RWPE2 (cell line): ENCODE results near the gene UVRAG.
A peak's percentile ranks its signal among the peaks of the same experiment; 100 is the strongest.

Source experiments
- ATAC-seq: fragments of 200-7000 bp; cut with Tn5 transposase; 3 replicates; pipeline ENCODE4 v1.9.1; 2021; ENCODE audit warnings: low read depth
- DNase-seq: peaks from one replicate; pipeline ENCODE4 v3.0.0-alpha.2; 2020; ENCODE audit warnings: low spot score
- H3K27ac ChIP-seq: fragments of 450-650 bp; 2 replicates; pipeline ENCODE4 v1.5.1; 2017; ENCODE audit warnings: mild to moderate bottlenecking; ENCODE audit not compliant: poor library complexity, severe bottlenecking
- H3K27me3 ChIP-seq: fragments of 250-450 bp; sonication (Bioruptor Pico); 2 replicates; pipeline ENCODE4 v1.5.1; 2021; ENCODE audit warnings: mild to moderate bottlenecking, moderate library complexity; ENCODE audit not compliant: insufficient read depth, poor library complexity, severe bottlenecking
- H3K36me3 ChIP-seq: fragments of 250-450 bp; sonication (Bioruptor Pico); 2 replicates; pipeline ENCODE4 v1.5.1; 2020; ENCODE audit warnings: low read depth, mild to moderate bottlenecking, moderate library complexity
- H3K4me1 ChIP-seq: fragments of 250-450 bp; sonication (Bioruptor Pico); 2 replicates; pipeline ENCODE4 v1.5.1; 2021; ENCODE audit warnings: mild to moderate bottlenecking, moderate library complexity; ENCODE audit not compliant: insufficient read depth, poor library complexity, severe bottlenecking
- H3K4me3 ChIP-seq: fragments of 250-450 bp; sonication (Bioruptor Pico); 2 replicates; pipeline ENCODE4 v1.5.1; 2021; ENCODE audit warnings: mild to moderate bottlenecking, moderate library complexity; ENCODE audit not compliant: severe bottlenecking
- H3K9me3 ChIP-seq: fragments of 250-450 bp; sonication (Bioruptor Pico); 2 replicates; pipeline ENCODE4 v1.5.1; 2021; ENCODE audit warnings: mild to moderate bottlenecking, moderate library complexity; ENCODE audit not compliant: severe bottlenecking
- CTCF ChIP-seq: fragments of 450-650 bp; IDR thresholded peaks from one replicate; pipeline ENCODE4 v1.5.1; 2017; ENCODE audit warnings: mild to moderate bottlenecking, moderate library complexity; ENCODE audit not compliant: poor library complexity, severe bottlenecking

The UVRAG gene

GRCh38 chr11:75993126-75993525 is 178.1 kb downstream of the UVRAG start:
- Histone ChIP-seq H3K27me3 (no peaks in the 10 kb centered on the region), H3K4me1 (no peaks in the 10 kb centered on the region), H3K36me3 (no peaks in the 10 kb centered on the region), H3K9me3 (no peaks in the 10 kb centered on the region), H3K27ac (no peak overlapping the region), H3K4me3 (no peak overlapping the region)
- no peak for TF ChIP-seq CTCF
- no peak for DNase-seq
- no peak for ATAC-seq

GRCh38 chr11:75994616-75995015 is 179.6 kb downstream of the UVRAG start:
- H3K4me1 ChIP-seq: no peaks in the 10 kb centered on the region

GRCh38 chr11:75996523-75997442 is 181.8 kb downstream of the UVRAG start:
- H3K27ac ChIP-seq: no peak overlapping the region
- no peak for DNase-seq
- H3K27me3 ChIP-seq: no peaks in the 10 kb centered on the region
- no peak overlapping the region for H3K4me3 ChIP-seq
- TF ChIP-seq CTCF: no peak
- H3K36me3 ChIP-seq: no peaks in the 10 kb centered on the region
- no peaks in the 10 kb centered on the region for H3K9me3 ChIP-seq
- no peaks in the 10 kb centered on the region for H3K4me1 ChIP-seq
- ATAC-seq: no peak

More at GRCh38 chr11:75994616-75995015, 179.6 kb downstream of the UVRAG start:
- H3K36me3 ChIP-seq: no peaks in the 10 kb centered on the region
- DNase-seq (no peak), ATAC-seq (no peak)
- no peak overlapping the region for H3K27ac ChIP-seq
- H3K4me3 ChIP-seq: no peak overlapping the region
- no peaks in the 10 kb centered on the region for H3K27me3 ChIP-seq
- TF ChIP-seq CTCF: no peak
- H3K9me3 ChIP-seq: no peaks in the 10 kb centered on the region

- Histone ChIP-seq H3K27me3 (no peaks in the 10 kb centered on the region), H3K4me3 (no peak overlapping the region), H3K4me1 (peaks cover 36% of the 10 kb centered on the region), H3K27ac (no peak overlapping the region), H3K36me3 (peaks cover 8% of the 10 kb centered on the region; the same call in 1 of the 2 replicates), H3K9me3 (peaks cover 3% of the 10 kb centered on the region)
- TF ChIP-seq CTCF: no peak
- no peak for DNase-seq
- no peak for ATAC-seq
Measured at GRCh38 chr11:76004400-76004799, 189.4 kb downstream of the UVRAG start.

GRCh38 chr11:76005756-76006155 is 190.7 kb downstream of the UVRAG start:
- DNase-seq (no peak), ATAC-seq (peak; percentile 58)
- Histone ChIP-seq H3K27me3 (no peaks in the 10 kb centered on the region), H3K4me3 (no peak overlapping the region), H3K36me3 (peaks cover 10% of the 10 kb centered on the region; the same call in 1 of the 2 replicates), H3K4me1 (peaks cover 46% of the 10 kb centered on the region), H3K9me3 (peaks cover 3% of the 10 kb centered on the region), H3K27ac (peak overlapping the region; percentile 79)
- TF ChIP-seq CTCF: no peak
